Activated CD4-positive, alpha-beta T cell treated with anti-CD3 and anti-CD28 coated beads for 36 hours (primary cell): ENCODE results near the gene CYSTM1. TPM values are rescaled to one million over a fixed set of nuclear protein-coding genes. Genes with fewer than 3 reads are reported as not detected.

Experiments used
- ATAC-seq: fragments of 200-7000 bp; cut with Tn5 transposase; one replicate; pipeline ENCODE4 v1.10.0; 2021; ENCODE audit warnings: mild to moderate bottlenecking, moderate library complexity
- CTCF ChIA-PET: fragments of 350-600 bp; sonication (Branson Sonifier 250); formaldehyde crosslinking; loops from one replicate; lab custom pipeline; 2021; ENCODE audit warnings: antibody characterized with exemption; lab: Charles Lee
- POLR2A ChIA-PET: fragments of 350-600 bp; sonication (Branson Sonifier 250); formaldehyde crosslinking; loops from one replicate; lab custom pipeline; 2021; ENCODE audit warnings: antibody characterized with exemption, inconsistent platforms; lab: Charles Lee
- DNase-seq: peaks from one replicate; pipeline ENCODE4 v3.0.0-alpha.2; 2020
- H3K27ac Mint-ChIP-seq: one replicate; pipeline ENCODE4 v1.8.0; 2021; ENCODE audit warnings: mixed read lengths
- H3K27me3 Mint-ChIP-seq: one replicate; pipeline ENCODE4 v1.8.0; 2021; ENCODE audit warnings: mixed read lengths
- H3K36me3 Mint-ChIP-seq: one replicate; pipeline ENCODE4 v1.8.0; 2021; ENCODE audit warnings: low read depth, mixed read lengths
- H3K4me1 Mint-ChIP-seq: one replicate; pipeline ENCODE4 v1.8.0; 2021; ENCODE audit warnings: mixed read lengths
- H3K4me3 Mint-ChIP-seq: one replicate; pipeline ENCODE4 v1.8.0; 2021; ENCODE audit warnings: mild to moderate bottlenecking, moderate library complexity, mixed read lengths
- H3K9me3 Mint-ChIP-seq: one replicate; pipeline ENCODE4 v1.8.0; 2021; ENCODE audit warnings: low read depth, mixed read lengths
- intact Hi-C, 2 experiments: fragments of 100-400 bp; cut with DNase I in 1 of 2; cut with micrococcal nuclease in 1 of 2; formaldehyde crosslinking; loops; one replicate each; pipeline versions ENCODE4 v1.14.2 to v1.15.1; 2022 to 2024; cut with DNase I, micrococcal nuclease
- total RNA-seq, 2 experiments: library from RNA; stranded (reverse); gene quantifications; one replicate each; pipeline ENCODE4 v1.2.3, GENCODE V29; 2021

The CYSTM1 gene
- total RNA-seq, 2 experiments from 2014 or later: 15.2 to 18.7 TPM

DNA sequence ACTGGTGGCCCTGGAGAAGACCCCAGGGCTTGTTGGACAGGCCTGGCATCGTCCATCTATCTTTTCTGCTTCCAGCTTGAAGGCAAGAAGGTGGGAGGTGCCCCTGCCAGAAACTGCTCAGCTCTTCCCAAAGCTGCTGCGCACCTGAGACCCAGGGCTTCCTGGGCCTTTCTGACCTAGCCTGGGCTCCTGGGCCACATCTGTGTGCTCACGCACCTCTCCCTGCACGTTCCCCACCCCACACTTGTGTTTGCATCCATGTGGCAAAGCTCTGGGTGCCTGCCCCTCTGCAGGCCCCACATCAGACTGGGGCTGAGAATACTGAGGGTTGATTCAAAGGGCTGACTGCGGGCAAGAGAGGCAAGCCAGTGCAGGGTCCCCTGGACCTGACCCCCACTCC, 64.5 kb downstream of the CYSTM1 start:
- intact Hi-C loops: no loop called here
- ATAC-seq (no peak), DNase-seq (no peak)
- CTCF ChIA-PET: interaction anchor here (0.6 to 21.0 kb wide), 26 partner anchors 9 to 254 kb away, joined by 3 to 616 read pairs (median 4); partner anchors contain the start of genes HBEGF, PFDN1 and SLC4A9
- no peak overlapping the region for H3K4me3 Mint-ChIP-seq
- H3K9me3 Mint-ChIP-seq: no peaks in the 10 kb centered on the region
- H3K27ac Mint-ChIP-seq: no peak overlapping the region
- peaks cover 2% of the 10 kb centered on the region for H3K4me1 Mint-ChIP-seq
- no peaks in the 10 kb centered on the region for H3K27me3 Mint-ChIP-seq
- H3K36me3 Mint-ChIP-seq: peaks cover 2% of the 10 kb centered on the region
- POLR2A ChIA-PET: interaction anchor here (0.5 kb wide), 1 partner anchor 469 kb away, joined by 3 read pairs; no protein-coding TSS in a partner anchor

DNA sequence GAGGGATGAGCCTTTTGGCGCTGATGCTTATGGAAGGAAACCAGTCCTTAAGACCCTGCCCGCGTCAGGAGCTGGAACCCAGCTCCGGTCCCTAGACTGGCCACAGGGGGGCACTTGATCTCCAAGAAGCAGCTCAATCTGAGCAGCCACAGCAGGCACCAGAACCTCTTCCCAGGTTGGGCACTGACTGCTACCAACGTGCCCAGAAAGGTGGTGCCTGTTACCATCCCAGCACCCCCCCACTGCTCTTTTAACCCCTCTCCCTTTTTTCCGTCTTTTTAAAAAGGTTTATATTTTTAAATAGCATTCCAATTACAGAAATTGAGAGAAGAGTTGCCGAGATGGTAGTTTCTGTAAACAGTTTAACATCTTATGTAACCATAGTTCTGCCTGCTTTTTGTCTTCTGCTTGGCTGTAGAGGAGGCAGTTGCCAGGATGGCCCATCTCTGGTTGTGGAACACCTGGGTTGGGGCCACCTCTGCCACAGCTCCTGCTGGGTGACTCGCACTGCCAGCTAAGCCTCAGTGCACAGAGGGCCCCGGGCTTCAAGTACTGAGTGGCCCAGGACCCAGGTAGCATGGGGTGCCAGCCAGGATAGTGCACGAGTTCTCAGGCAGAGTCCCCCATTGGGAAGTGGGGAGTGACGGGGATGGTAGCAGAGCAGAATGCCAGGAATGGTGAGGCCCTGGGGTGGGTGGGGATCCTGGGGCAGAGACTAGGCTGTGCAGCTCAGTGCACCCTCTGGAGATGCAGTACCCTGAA, 65.1 kb downstream of the CYSTM1 start:
- ATAC-seq (peak; percentile 80), DNase-seq (peak; percentile 84)
- intact Hi-C loops: loop anchor here (1.0 to 5.0 kb wide), 4 partner anchors 111 to 482 kb away; partner anchors contain the start of gene TMCO6 (in 1 of the 2)
- H3K27ac Mint-ChIP-seq: no peak overlapping the region
- H3K36me3 Mint-ChIP-seq: peaks cover 8% of the 10 kb centered on the region
- ChIA-PET CTCF (interaction anchor here (0.6 to 21.0 kb wide), 33 partner anchors 9 to 469 kb away, joined by 3 to 616 read pairs (median 4); partner anchors contain the start of genes HBEGF, PFDN1 and SLC4A9), POLR2A (interaction anchor here (0.5 to 0.6 kb wide), 2 partner anchors 468 to 486 kb away, joined by 3 read pairs; no protein-coding TSS in a partner anchor)
- peaks cover 8% of the 10 kb centered on the region for H3K4me1 Mint-ChIP-seq
- H3K9me3 Mint-ChIP-seq: no peaks in the 10 kb centered on the region
- H3K27me3 Mint-ChIP-seq: no peaks in the 10 kb centered on the region
- H3K4me3 Mint-ChIP-seq: no peak overlapping the region

DNA sequence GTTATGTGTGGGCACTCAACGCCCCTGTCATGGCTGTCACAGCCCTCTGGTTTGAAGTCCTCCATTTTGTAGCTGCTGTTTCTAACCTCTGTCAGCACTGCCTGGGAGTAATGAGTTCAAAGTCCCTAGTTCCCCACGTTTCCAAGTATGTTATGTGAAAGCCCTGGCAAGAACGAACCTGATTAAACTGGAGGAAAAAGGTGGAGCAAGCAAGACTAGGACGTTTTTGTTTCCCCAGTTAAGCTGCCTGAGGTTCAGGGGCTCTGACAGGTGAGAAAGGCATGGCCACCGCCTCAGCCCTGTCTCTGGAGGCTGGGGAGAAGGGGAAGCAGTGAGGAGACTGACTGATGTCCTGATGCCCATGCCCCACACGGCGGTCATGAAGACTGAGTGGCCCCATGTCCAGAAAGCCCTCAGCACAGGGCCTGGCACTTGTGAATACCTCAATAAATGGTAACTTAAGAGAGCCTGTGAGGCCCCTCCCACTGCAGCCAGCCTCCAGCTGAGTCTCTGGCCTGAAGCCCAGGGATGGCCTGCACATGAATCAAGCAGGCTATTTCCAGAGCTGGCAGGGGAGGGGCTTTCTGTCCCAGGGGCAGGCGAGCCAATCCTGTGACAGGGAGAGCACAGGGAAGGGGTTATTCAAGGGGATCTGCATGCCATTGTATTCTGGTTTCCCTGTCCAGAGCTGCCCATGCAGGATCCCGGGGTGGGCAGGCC, 66.2 kb downstream of the CYSTM1 start:
- H3K4me1 Mint-ChIP-seq: peaks cover 16% of the 10 kb centered on the region
- H3K36me3 Mint-ChIP-seq: peaks cover 17% of the 10 kb centered on the region

DNA sequence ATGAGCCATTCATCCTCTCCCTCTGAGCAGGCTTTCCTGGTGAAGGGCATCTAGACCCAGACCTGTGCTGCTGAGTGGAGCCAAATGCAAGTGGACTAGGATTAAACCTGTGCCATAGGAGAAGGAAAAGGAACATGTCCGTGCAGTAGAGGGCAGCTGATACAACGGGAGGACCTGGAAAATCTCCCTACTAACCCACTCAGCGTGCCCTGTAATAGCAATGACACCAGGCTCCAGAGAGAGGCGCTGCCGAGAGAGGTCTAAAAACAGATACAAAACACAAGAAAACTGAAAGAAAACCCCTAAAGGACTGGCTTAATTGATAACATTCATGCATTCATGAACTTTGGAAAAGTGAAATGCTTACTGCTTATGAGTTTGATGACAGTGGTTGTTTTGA, 67.1 kb downstream of the CYSTM1 start:
- Mint-ChIP-seq H3K27me3 (no peaks in the 10 kb centered on the region), H3K4me3 (no peak overlapping the region), H3K9me3 (no peaks in the 10 kb centered on the region), H3K36me3 (peaks cover 17% of the 10 kb centered on the region), H3K27ac (no peak overlapping the region), H3K4me1 (peaks cover 22% of the 10 kb centered on the region)
- CTCF ChIA-PET: interaction anchor here (0.6 to 21.0 kb wide), 9 partner anchors 18 to 143 kb away, joined by 3 to 616 read pairs (median 8); partner anchors contain the start of gene HBEGF
- intact Hi-C loops: loop anchor here (5.0 kb wide), 2 partner anchors 395 to 480 kb away; partner anchors contain the start of gene TMCO6 (in 1 of the 2)
- ATAC-seq (no peak), DNase-seq (no peak)
- POLR2A ChIA-PET: no interaction called here

More for the DNA sequence above, 66.2 kb downstream of the CYSTM1 start:
- ChIA-PET CTCF (interaction anchor here (0.5 to 21.0 kb wide), 12 partner anchors 10 to 455 kb away, joined by 3 to 616 read pairs (median 4); partner anchors contain the start of gene HBEGF), POLR2A (no interaction called here)
- no peak overlapping the region for H3K4me3 Mint-ChIP-seq
- no peak for ATAC-seq
- no peaks in the 10 kb centered on the region for H3K27me3 Mint-ChIP-seq
- intact Hi-C loops: loop anchor here (1.0 to 5.0 kb wide), 4 partner anchors 110 to 481 kb away; partner anchors contain the start of gene TMCO6 (in 1 of the 2)
- no peak for DNase-seq
- H3K27ac Mint-ChIP-seq: no peak overlapping the region
- no peaks in the 10 kb centered on the region for H3K9me3 Mint-ChIP-seq

DNA sequence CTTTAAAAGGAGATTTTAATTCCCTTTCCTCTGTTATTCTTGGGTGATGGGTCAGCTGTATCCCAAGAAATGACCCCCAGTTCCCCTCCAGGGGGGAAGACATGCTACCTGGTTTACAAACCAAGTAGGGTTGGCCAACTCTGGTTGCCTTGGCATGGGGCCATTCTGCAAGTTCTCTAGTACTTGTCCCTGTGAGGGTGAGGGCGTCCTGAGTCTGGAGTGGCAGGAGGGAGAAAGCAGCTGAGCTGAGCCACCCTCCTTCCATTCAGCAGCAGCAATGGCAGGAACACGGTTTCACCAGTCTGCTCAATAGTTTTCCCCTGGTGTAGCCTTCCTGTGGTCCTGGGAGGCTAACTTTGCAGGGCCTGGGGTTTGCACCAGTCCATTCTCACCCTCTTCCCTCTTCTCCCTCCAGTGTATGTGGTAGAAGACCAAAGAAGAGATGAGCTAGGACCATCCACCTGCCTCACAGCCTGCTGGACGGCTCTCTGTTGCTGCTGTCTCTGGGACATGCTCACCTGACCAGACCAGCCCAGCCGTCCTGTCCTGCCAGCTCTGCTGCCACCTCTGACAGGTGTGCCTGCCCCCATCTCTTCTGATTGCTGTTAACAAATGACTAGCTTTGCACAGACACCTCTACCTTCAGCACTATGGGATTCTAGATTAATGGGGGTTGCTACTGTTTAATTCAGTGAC, 68.0 kb downstream of the CYSTM1 start:
- intact Hi-C loops: loop anchor here (5.0 kb wide), 2 partner anchors 394 to 479 kb away; partner anchors contain the start of gene TMCO6 (in 1 of the 2)
- ChIA-PET CTCF (interaction anchor here (0.6 to 21.0 kb wide), 24 partner anchors 10 to 404 kb away, joined by 3 to 616 read pairs (median 8); partner anchors contain the start of genes HBEGF, IK, NDUFA2 and PFDN1), POLR2A (no interaction called here)
- no peaks in the 10 kb centered on the region for H3K9me3 Mint-ChIP-seq
- peaks cover 22% of the 10 kb centered on the region for H3K4me1 Mint-ChIP-seq
- ATAC-seq (no peak), DNase-seq (no peak)
- H3K27me3 Mint-ChIP-seq: no peaks in the 10 kb centered on the region
- H3K36me3 Mint-ChIP-seq: peaks cover 17% of the 10 kb centered on the region
- H3K27ac Mint-ChIP-seq: no peak overlapping the region
- no peak overlapping the region for H3K4me3 Mint-ChIP-seq

DNA sequence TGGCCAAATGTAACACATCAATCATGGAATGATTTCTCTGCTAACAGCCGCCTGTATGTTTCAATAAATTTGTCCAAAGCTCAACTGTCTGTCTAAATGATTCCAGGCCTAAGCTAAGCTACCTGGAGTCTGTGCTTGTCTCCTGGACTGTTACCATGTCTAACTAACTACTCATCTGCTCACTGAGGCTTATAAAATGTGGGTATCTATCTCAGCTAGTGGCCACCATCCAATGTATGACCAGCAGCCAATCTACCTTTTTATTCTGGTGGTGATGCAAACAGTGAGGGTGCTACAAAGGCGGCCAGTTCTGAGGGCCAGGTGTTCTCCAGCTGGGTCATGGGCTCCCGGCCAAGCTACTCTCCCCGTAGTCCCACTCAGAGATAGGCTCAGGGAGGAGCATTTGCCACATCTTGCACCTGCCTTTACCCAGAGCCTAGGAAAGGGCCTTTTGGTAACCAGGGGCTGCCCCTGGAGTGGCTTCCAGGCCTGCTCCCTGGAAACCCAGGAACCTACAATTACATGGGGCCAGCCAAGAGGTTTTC, 68.8 kb downstream of the CYSTM1 start:
- H3K27ac Mint-ChIP-seq: no peak overlapping the region
- no peak for DNase-seq
- no peak for ATAC-seq
- no peaks in the 10 kb centered on the region for H3K27me3 Mint-ChIP-seq
- H3K36me3 Mint-ChIP-seq: peaks cover 17% of the 10 kb centered on the region
- no peaks in the 10 kb centered on the region for H3K9me3 Mint-ChIP-seq
- intact Hi-C loops: loop anchor here (1.0 to 5.0 kb wide), 5 partner anchors 108 to 479 kb away; partner anchors contain the start of gene TMCO6 (in 1 of the 2)
- no peak overlapping the region for H3K4me3 Mint-ChIP-seq
- POLR2A ChIA-PET: interaction anchor here (0.7 to 1.0 kb wide), 3 partner anchors 103 to 120 kb away, joined by 3 to 4 read pairs (median 3); partner anchors contain the start of gene HBEGF
- peaks cover 22% of the 10 kb centered on the region for H3K4me1 Mint-ChIP-seq
- CTCF ChIA-PET: interaction anchor here (0.6 to 21.0 kb wide), 41 partner anchors 8 to 481 kb away, joined by 3 to 616 read pairs (median 5); partner anchors contain the start of genes HBEGF, IK, NDUFA2 and PFDN1

DNA sequence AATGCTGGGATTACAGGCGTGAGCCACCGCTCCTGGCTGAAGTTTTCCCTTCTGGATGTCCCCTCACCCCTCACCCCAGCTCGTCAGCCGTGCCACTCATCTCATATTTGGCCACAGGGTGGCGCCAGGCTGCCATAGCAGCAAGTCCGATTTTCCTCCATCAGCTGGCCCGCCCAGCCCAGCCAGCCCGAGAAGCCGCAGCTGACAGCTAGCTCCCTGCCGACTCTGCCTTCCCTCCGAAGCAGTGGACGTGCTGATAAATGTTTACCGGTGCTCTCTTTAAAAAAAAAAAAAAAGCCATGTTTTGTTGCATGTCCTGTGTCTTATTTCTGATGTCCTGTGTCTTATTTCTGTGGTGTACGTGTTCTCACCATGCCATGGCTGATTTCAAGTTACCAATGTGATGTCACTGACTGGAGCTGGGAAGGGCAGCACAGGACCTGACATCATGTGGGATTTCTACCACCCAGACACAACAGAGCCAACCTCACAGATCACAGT, 69.6 kb downstream of the CYSTM1 start:
- DNase-seq (peak; percentile 93), ATAC-seq (peak; percentile 71)
- no peak overlapping the region for H3K27ac Mint-ChIP-seq
- H3K4me1 Mint-ChIP-seq: peaks cover 27% of the 10 kb centered on the region
- ChIA-PET CTCF (interaction anchor here (0.6 to 21.0 kb wide), 46 partner anchors 9 to 567 kb away, joined by 3 to 616 read pairs (median 4); partner anchors contain the start of genes HBEGF, IK, NDUFA2 and PFDN1), POLR2A (interaction anchor here (0.7 to 1.0 kb wide), 3 partner anchors 102 to 119 kb away, joined by 3 to 4 read pairs (median 3); partner anchors contain the start of gene HBEGF)
- H3K4me3 Mint-ChIP-seq: no peak overlapping the region
- no peaks in the 10 kb centered on the region for H3K9me3 Mint-ChIP-seq
- peaks cover 19% of the 10 kb centered on the region for H3K36me3 Mint-ChIP-seq
- H3K27me3 Mint-ChIP-seq: no peaks in the 10 kb centered on the region
- intact Hi-C loops: loop anchor here (1.0 to 5.0 kb wide), 5 partner anchors 107 to 478 kb away; partner anchors contain the start of gene TMCO6 (in 1 of the 2)

DNA sequence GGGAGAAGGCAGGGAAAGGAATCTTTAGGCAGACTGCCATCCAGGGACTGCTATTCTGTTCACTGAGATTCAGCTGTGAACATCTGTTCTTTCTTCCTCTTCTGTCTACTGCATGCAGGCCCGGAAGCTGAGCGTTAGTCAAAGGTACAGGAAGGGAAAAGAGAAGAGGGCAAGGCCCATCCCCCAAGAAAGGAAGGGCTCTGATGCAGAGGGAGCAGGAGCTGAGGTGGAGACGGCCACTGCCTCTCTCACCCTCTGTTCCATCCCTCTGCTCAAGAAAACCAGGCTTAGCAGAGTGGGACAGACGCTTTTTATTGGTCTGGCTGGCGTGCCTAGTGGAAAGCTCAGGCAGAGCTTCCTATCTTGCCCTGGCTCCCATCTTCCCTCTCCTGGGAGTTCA, 70.4 kb downstream of the CYSTM1 start:
- no peak overlapping the region for H3K4me3 Mint-ChIP-seq

DNA sequence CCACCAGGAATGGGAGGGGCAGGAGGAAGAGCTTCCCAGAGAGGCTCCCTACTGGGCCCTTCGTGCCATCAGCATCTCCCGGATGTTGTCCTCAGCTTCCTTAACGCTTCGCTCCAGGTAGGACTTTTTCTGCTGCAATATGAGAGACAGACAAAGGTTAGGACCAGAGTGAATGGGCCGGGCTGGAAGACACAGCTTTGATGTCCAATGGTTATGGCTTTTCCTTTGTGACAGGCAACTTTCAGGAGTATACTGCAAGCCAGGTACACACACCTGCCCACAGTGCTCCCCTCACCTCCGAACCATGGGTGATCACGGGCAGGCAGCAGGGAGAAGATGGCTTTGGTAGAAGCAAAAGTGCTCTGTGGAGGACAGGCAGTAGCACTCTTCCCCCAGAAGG, 70.9 kb downstream of the CYSTM1 start:
- Mint-ChIP-seq H3K9me3 (no peaks in the 10 kb centered on the region), H3K4me1 (peaks cover 37% of the 10 kb centered on the region), H3K36me3 (peaks cover 27% of the 10 kb centered on the region), H3K27ac (no peak overlapping the region), H3K4me3 (no peak overlapping the region), H3K27me3 (no peaks in the 10 kb centered on the region)
- ATAC-seq: no peak
- ChIA-PET POLR2A (no interaction called here), CTCF (interaction anchor here (0.9 to 21.0 kb wide), 10 partner anchors 11 to 447 kb away, joined by 3 to 616 read pairs (median 7); partner anchors contain the start of gene HBEGF)
- intact Hi-C loops: loop anchor here in 1 of 2 experiments (2.0 kb wide), 1 partner anchor 473 kb away; no protein-coding TSS in a partner anchor
- DNase-seq: no peak

More for the DNA sequence above, 70.4 kb downstream of the CYSTM1 start:
- Mint-ChIP-seq H3K36me3 (peaks cover 24% of the 10 kb centered on the region), H3K27ac (peak overlapping the region; percentile 42), H3K27me3 (no peaks in the 10 kb centered on the region), H3K9me3 (no peaks in the 10 kb centered on the region), H3K4me1 (peaks cover 33% of the 10 kb centered on the region)
- no peak for ATAC-seq
- ChIA-PET POLR2A (no interaction called here), CTCF (interaction anchor here (0.8 to 21.0 kb wide), 21 partner anchors 11 to 448 kb away, joined by 3 to 616 read pairs (median 8); partner anchors contain the start of genes HBEGF and PFDN1)
- DNase-seq: no peak
- intact Hi-C loops: loop anchor here in 1 of 2 experiments (2.0 kb wide), 1 partner anchor 473 kb away; no protein-coding TSS in a partner anchor
